ENCODE measurements around the gene ARHGAP23.

The ARHGAP23 gene

GRCh38 chr17:38443356-38444031 lies 15.2 kb downstream of the ARHGAP23 start:
- DNase-seq (ENCODE audit: low read depth, low spot score): no peak

- no peak for DNase-seq (ENCODE audit: low read depth, low spot score)
Observed at GRCh38 chr17:38444151-38444550, 15.9 kb downstream of the ARHGAP23 start.

DNA sequence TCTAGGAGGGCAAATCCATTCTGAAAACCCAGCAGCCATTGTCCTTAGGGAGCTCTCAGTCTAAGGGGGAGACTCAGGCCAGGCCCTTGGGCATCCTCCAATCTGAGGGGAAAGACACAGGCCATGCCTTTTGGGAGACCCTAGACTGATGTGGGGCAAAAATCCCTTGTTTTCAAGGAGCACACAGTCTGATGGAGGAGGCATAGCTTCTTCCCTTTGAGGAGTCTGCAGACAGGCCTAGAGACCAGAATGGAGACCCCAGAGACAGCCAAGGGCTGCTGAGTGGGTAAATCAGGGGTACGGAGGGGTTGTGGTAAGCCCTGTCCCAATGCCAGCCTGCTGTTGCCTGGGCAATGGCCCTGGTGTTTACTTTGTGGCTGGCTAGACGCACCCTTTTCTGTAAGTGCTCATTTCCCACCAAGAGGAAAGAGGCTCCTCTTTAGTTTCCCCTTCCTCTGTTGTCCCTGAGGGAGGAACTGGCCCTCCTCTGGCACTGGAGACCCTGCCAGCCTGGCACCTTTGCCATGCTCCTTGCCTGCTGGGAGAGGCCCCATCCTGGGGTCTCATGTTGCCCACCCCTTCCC lies 19.3 kb downstream of the ARHGAP23 start:
- no peak for DNase-seq (ENCODE audit: low read depth, low spot score)

- no peak for DNase-seq (ENCODE audit: low read depth, low spot score)
Observed at GRCh38 chr17:38448208-38448771, 20.0 kb downstream of the ARHGAP23 start.

DNA sequence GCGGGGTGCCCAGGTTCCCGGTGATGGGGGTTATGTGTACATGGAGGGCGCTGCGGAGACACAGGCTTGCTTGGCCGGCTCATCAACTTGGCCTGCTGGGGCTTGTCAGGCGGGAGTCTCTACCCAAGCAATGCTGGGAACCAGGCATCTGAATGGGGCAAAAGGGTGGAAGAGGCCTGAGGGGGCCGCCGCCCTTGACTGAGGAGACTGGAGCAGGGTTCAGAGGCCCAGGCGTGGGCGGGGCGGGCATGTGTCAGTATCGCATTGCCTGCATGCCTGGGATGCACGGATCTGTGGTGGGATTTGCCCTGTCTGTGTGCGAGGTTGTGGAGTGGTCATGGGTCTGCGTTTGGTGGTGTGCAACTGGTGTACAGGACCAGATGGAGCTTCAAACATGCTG lies 21.1 kb downstream of the ARHGAP23 start:
- no peak for DNase-seq (ENCODE audit: low read depth, low spot score)

- no peak for DNase-seq (ENCODE audit: low read depth, low spot score)
Observed at GRCh38 chr17:38450557-38451029, 22.3 kb downstream of the ARHGAP23 start.

GRCh38 chr17:38451030-38451839 lies 23.0 kb downstream of the ARHGAP23 start:
- DNase-seq (ENCODE audit: low read depth, low spot score): no peak

DNA sequence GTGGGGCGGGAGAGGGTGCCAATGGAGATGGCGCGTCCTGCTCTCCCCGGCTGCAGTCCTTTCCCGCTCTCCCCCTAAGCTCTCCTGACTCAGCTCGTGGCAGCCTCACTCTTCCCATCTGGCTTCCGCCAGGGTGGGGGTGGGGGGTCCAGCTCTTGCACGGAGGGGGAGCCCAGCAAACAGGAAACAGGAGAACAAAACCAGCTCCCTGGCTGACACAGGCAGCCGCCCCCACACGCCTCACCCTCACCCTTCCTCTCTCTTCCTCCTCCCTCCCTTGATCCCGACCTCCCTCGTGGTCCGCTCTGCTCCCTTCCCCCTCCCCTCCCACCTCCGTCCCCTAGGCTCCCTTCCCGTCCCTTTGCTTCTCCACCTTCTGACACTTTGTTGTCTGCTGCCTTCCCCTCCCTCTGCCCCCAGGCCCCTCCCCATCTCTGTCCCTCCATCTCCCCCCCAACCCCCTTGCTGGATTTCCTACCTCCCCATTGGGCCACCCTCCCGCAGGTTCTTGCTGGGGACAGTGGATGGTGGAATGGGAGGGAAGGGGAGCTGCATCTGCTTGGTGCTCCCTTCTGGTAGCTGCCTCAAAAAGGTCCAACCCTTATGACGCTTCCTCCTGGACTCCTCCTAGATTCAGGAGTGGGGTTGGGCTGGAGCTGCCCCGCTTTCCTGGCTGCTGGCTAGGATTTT lies 23.7 kb downstream of the ARHGAP23 start:
- no peak for DNase-seq (ENCODE audit: low read depth, low spot score)

DNA sequence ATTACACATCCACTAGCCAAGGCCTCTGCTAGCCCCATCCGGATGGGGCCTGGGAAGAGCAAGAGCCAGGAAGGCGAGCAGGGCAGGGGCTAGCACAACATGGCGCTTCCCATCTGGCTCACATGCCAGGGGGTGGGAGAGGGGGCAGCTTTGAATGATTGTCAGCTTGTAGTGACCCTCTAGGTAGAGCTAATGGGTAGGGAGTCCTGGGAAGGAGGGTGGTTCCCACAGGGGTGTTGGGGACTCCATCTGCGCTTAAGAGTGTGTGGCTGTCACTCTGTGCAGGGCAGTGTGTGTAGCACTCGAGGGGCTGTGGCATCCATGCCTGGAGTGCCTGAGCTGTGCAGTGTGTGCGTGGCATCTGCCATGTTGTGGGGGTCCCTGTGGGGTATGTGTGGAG lies 24.5 kb downstream of the ARHGAP23 start:
- no peak for DNase-seq (ENCODE audit: low read depth, low spot score)

DNA sequence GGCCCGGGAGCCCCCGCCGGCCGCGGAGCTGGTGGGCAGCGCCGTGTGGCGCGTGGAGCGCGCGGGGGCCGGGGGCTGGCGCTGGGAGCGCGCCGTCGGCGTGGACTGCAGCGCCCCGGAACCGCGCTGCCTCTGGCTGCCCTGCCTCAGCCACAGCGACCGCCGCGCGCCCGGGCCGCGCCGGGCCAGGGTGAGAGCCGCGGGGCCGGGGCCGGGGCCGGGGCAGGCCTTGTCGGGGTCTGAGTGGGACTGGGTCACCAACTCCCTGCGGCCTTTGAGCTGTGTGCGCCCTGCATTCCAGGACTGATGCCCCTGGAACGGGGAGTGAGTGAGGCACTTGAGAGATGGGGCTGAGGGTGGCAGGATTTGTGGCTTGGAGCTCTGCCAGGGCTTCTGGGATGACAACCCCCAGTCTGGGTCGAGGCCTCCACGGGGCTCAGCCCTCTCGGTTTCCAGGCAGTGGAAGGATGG lies 25.7 kb downstream of the ARHGAP23 start:
- no peak for DNase-seq (ENCODE audit: low read depth, low spot score)

- DNase-seq (ENCODE audit: low read depth, low spot score): no peak
Observed at GRCh38 chr17:38454532-38454931, 26.3 kb downstream of the ARHGAP23 start.

GRCh38 chr17:38455288-38455915 lies 27.1 kb downstream of the ARHGAP23 start:
- DNase-seq (ENCODE audit: low read depth, low spot score): no peak

DNA sequence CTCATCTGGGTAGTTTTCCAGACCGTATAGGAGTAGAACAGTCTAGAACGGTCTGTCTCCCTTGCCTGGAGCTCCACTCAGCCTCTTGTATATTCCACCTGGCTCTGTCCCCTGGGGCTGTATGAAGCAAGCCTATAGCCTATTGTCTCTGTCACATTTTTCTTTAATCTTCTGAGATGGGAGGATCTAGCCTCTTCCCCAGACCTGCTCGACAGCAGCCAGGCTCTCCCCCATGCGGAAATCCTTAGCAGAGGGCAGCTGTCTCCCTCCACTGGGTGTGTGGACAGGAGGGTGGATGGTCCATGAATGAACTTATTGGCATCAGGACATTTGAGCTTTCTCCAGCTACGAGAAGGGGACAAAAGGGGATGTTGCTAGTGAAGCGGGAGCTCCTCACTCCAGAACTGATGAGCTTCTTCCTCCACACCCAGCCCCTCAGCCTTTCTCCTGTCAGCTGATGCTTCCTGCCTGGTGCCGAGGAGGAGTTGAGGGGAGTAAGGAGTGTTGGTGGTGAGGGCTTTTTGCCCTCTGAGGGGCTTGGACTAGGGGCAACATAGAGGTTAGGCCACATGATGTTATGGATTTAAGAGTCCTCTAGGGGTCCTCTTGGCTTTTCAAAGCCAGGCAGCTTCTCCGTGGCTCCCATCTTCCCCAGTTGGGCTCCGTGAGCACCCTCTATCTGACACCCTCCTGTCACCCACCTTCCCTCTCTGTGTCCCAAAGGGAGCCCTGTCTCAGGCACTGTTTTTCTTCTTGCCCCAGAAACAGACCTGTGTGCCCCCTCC lies 28.0 kb downstream of the ARHGAP23 start:
- no peak for DNase-seq (ENCODE audit: low read depth, low spot score)

DNA sequence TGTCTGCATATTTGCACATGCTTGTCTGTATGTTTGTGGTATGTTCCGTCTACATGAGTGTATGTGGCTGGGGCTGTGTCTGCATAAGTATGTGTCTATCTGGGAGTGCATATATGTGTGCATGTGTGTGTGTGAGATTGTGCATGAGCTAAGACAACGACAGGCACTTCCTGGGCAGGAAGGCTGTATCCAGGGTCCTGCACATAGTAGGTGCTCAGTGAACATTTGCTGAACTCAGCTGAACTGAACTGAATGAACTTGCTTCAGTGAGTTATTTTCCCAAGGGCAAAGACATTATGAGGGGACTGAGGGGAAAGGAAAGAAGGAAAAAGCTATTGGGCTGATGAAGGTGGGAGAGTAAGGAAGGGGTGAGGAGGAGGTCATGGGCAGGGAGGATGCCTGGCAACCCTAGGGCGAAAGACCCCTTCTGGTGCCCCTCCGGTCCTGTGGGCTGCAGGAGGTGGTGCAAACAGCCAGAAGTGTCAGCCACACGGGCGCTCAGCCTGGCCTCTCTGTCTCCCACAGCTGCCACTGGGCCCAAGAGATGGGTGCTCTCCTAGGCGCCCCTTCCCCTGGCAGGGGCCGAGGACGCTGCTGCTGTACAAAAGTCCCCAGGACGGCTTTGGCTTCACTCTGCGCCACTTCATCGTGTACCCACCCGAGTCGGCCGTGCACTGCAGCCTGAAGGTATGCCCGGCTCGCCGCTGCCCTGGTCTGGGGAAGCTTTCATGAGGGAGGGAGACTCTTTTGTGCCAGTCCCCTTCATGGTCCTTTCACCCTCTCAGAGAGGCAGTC lies 29.5 kb downstream of the ARHGAP23 start:
- no peak for DNase-seq (ENCODE audit: low read depth, low spot score)

GRCh38 chr17:38458521-38458920 lies 30.3 kb downstream of the ARHGAP23 start:
- DNase-seq (ENCODE audit: low read depth, low spot score): no peak

DNA sequence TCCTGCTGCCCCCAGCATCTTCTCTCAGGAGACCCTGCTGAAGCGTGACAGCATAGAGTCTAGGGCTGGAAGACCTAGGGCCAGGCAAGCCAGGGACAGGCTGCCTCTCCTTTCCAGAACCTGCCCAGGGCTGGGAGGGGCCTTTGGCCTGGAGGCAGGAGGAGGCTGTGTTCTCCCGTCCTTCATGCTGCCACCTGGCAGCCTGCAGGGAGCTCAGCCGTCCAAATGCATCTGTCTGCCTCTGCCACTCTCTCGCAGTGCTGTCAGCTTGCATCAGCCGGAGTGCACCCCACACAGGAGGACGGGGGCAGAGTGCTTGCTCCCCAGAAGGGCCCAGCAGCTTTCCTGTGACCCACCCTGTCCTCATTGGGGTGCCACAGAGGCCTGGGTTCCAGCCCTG lies 31.3 kb downstream of the ARHGAP23 start:
- no peak for DNase-seq (ENCODE audit: low read depth, low spot score)

DNA sequence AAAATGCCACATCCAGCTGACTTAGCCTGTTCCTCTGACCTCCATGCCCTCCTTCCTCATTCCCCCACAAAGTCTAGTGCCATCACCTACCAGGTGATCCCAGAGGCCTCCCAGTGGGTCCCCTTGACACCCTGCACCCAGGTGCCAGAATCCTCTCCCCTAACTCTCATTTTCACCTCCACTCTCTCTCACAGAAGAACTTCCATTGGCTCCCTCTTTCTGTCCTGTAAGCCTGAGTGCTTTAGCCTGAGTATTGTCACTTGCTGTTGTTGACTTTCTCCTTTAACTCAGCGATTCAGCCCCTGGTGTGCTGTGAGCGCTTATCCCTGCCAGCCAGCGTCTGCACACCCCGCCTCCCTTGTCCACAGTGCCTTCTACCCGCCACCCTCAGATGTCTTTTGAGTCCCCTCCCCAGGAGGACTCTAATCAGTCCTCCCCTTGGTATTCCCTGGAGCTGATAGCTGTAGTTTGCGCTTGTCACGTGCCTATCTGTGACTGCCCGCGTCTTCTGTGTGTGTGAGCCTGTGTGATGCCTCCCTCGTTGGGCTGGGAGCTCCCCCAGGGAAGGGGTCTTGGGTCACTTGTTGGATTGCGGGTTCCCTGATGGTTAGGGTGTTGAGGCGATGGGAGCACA lies 31.9 kb downstream of the ARHGAP23 start:
- no peak for DNase-seq (ENCODE audit: low read depth, low spot score)

DNA sequence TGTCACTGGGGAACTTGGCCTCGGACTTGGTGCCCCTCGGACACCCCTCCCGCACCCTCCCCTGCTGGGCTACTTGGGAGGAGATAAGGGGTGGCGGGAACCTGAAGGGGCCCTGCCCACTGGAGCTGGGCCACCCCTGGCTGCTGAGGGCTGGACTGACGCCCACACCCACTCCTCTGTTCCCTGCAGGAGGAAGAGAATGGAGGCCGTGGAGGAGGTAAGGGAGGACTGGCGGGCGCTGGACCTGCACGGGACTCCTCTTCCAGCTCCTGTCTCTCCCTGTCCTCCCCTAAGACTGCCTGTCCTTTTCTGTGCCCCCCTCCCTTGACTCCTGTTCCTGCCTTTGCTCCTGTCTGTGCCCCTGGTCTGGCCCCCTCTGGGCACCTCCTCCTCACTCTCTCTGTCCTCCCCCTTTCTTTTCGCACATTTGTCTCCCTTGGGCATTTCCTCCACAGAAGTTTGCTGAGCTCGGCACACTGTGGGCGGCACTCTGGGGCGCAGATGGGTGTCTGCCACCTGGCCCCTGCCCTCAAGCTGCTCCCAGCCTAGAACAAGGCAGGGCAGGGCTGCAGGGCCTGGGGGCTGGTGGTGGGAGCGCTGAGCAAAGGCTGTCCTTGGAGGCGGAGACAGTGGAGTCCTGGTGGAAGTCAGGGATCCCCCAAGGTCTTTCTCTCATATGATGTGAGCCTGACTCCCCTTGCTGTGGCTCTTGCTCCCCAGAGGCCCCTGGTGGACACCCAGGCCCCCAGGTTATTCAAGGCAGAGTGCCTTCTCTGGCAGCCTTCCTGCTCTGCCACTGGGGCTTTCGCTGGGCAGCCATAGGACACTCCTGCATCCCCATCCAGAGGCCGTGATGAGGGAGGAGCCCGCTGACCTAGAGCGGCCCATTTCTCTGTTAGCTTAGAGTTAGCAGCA lies 32.7 kb downstream of the ARHGAP23 start:
- DNase-seq (ENCODE audit: low read depth, low spot score): no peak
